Measurements from ENCODE around the gene KLHDC4.

The KLHDC4 gene

DNA sequence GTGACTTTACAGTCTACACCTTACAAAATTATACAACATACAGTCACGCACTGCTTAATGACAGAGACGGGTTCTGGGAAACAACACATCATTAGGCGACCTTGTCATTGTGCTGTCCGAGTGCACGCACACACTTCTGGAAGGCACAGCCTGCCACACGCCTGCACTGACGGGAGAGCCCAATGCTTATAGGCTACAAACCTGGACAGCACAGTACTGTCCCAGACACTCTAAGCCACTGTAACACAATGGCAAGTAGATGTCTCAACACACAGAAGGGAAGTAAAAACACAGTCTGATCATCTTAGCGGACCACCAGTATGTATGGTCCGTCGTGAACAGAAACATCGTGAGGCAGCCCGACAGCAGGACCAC is 29.8 kb downstream of the KLHDC4 start:
- H3K36me3 ChIP-seq (ENCODE audit: insufficient read depth) = no peaks in the 10 kb centered on the region
- H3K79me2 ChIP-seq (ENCODE audit: insufficient read depth, low read depth) = peaks cover 18% of the 10 kb centered on the region
- H3K27ac ChIP-seq = no peak overlapping the region
- H3K4me2 ChIP-seq = no peak overlapping the region
- no peak overlapping the region for H3K9ac ChIP-seq
- no peak overlapping the region for H2AFZ ChIP-seq (ENCODE audit: low read depth)
- no peak for TF ChIP-seq CTCF (conservative IDR thresholded peaks at IDR 0.05; ENCODE audit: low read depth, low read length)
- no peak overlapping the region for H3K4me3 ChIP-seq (IDR thresholded peaks at IDR 0.05; ENCODE audit: insufficient read depth, low read depth, low read length)
- no peaks in the 10 kb centered on the region for H3K27me3 ChIP-seq (ENCODE audit: insufficient read depth, low read depth)
- no peaks in the 10 kb centered on the region for H4K20me1 ChIP-seq (ENCODE audit: insufficient read depth)
- H3K4me1 ChIP-seq (ENCODE audit: low read depth, poor library complexity, severe bottlenecking) = peaks cover 28% of the 10 kb centered on the region

DNA sequence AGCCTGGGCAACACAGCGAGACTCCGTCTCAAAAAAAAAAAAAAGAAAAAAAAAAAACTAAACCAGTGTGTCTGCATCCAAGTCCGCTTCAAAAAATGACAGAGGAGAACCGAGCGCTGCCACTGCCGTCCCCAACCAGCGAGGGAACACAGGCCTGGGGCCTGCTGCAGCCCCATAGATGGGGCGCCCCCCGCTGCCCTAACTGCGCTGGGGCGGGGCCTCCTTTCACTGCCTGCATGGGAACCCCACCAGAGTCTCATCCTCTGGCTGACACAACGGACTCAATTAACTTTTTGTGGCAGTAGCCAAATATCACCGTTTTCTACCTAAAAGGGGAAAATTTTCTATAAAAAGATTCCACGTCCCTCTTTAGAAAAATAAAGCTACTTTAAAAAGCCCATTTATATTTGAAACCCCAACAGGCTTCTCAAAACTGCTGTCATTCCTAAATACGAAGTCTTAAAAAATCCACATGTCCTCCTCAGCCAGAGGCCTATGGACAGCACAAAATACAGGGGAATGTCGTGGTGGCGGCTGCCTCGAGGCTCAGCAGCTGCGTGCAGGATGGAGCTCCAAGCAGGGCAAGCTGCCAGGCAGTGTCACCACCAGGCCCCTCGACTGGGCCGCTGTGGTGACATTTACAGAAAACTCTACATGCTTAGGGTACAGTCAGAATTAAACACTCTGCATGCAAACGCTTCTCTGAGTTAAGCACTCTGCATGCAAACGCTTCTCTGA is 30.3 kb downstream of the KLHDC4 start:
- H2AFZ ChIP-seq (ENCODE audit: low read depth) = no peak overlapping the region
- no peak for TF ChIP-seq CTCF (conservative IDR thresholded peaks at IDR 0.05; ENCODE audit: low read depth, low read length)
- H3K4me3 ChIP-seq (IDR thresholded peaks at IDR 0.05; ENCODE audit: insufficient read depth, low read depth, low read length) = no peak overlapping the region
- H4K20me1 ChIP-seq (ENCODE audit: insufficient read depth) = no peaks in the 10 kb centered on the region
- H3K4me2 ChIP-seq = no peak overlapping the region
- H3K9ac ChIP-seq = no peak overlapping the region
- no peak overlapping the region for H3K27ac ChIP-seq
- peaks cover 28% of the 10 kb centered on the region for H3K4me1 ChIP-seq (ENCODE audit: low read depth, poor library complexity, severe bottlenecking)
- no peaks in the 10 kb centered on the region for H3K36me3 ChIP-seq (ENCODE audit: insufficient read depth)
- no peaks in the 10 kb centered on the region for H3K27me3 ChIP-seq (ENCODE audit: insufficient read depth, low read depth)
- H3K79me2 ChIP-seq (ENCODE audit: insufficient read depth, low read depth) = peaks cover 18% of the 10 kb centered on the region

GRCh38 chr16:87734644-87735043 is 31.1 kb downstream of the KLHDC4 start:
- peaks cover 18% of the 10 kb centered on the region for H3K79me2 ChIP-seq (ENCODE audit: insufficient read depth, low read depth)
- TF ChIP-seq CTCF (conservative IDR thresholded peaks at IDR 0.05; ENCODE audit: low read depth, low read length) = no peak

DNA sequence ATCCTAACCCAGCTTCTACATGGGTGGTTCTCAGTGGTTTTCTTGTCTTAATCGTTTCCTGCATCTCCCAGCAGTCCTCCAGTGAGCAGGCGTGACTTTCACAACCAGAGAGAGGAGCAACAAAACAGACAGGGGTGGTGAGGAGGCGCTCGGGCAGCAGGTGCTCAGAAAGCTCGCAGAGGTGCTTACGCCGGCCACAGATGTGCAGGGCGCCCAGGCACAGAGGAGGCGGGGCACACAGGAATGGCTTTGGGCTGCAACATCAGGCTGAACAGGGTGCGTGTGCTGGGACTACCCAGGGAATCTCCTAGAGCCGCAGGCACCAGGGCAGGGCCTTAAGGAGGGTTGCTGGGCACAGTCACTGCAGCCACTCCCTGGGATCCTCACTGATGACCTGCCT is 32.6 kb downstream of the KLHDC4 start:
- Histone ChIP-seq H3K4me3 (IDR thresholded peaks at IDR 0.05; ENCODE audit: insufficient read depth, low read depth, low read length) (no peak overlapping the region), H4K20me1 (ENCODE audit: insufficient read depth) (no peaks in the 10 kb centered on the region), H3K36me3 (ENCODE audit: insufficient read depth) (no peaks in the 10 kb centered on the region; the same call in 1 of the 2 replicates), H3K27me3 (ENCODE audit: insufficient read depth, low read depth) (no peaks in the 10 kb centered on the region), H3K4me1 (ENCODE audit: low read depth, poor library complexity, severe bottlenecking) (peaks cover 28% of the 10 kb centered on the region), H2AFZ (ENCODE audit: low read depth) (no peak overlapping the region), H3K9ac (no peak overlapping the region), H3K4me2 (no peak overlapping the region), H3K27ac (no peak overlapping the region; the same call in 1 of the 2 replicates), H3K79me2 (ENCODE audit: insufficient read depth, low read depth) (peaks cover 19% of the 10 kb centered on the region)
- no peak for TF ChIP-seq CTCF (conservative IDR thresholded peaks at IDR 0.05; ENCODE audit: low read depth, low read length)

More at GRCh38 chr16:87734644-87735043, 31.1 kb downstream of the KLHDC4 start:
- Histone ChIP-seq H3K27ac (no peak overlapping the region), H3K36me3 (ENCODE audit: insufficient read depth) (no peaks in the 10 kb centered on the region), H4K20me1 (ENCODE audit: insufficient read depth) (no peaks in the 10 kb centered on the region), H3K4me1 (ENCODE audit: low read depth, poor library complexity, severe bottlenecking) (peaks cover 28% of the 10 kb centered on the region), H2AFZ (ENCODE audit: low read depth) (no peak overlapping the region), H3K9ac (no peak overlapping the region), H3K4me3 (IDR thresholded peaks at IDR 0.05; ENCODE audit: insufficient read depth, low read depth, low read length) (no peak overlapping the region), H3K4me2 (no peak overlapping the region), H3K27me3 (ENCODE audit: insufficient read depth, low read depth) (no peaks in the 10 kb centered on the region)

Measured in KMS-11 (cell line).